ENCODE results near the gene DNAI7. TPM values are rescaled to one million over a fixed set of nuclear protein-coding genes. Genes with fewer than 3 reads are reported as not detected.

The DNAI7 gene
- total RNA-seq, 1 donor from 2014 or later: 2.3 TPM

GRCh38 chr12:25186038-25186787, 8.7 kb downstream of the DNAI7 start:
- no peak for DNase-seq (ENCODE audit: missing footprints)
- intact Hi-C loops (cut with DNase I): no loop called here
- ATAC-seq: no peak

DNA sequence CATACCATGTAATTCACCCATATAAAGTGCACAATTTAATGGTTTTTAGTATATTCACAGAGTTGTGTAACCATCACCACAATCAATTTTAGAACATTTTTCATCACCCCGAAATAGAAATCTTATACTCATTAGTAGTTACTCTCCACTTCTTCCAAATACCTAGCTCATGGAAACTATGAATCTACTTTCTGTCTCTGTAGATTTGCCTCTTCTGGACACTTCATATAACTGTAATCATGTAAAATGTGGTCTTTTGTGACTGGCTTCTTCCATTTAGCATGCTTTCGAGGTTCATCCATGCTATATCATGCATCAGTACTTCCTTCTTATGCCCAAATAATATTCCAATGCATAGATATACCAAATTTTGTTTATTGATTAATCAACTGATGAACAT, 10.8 kb downstream of the DNAI7 start:
- no peak for DNase-seq (ENCODE audit: missing footprints)

DNA sequence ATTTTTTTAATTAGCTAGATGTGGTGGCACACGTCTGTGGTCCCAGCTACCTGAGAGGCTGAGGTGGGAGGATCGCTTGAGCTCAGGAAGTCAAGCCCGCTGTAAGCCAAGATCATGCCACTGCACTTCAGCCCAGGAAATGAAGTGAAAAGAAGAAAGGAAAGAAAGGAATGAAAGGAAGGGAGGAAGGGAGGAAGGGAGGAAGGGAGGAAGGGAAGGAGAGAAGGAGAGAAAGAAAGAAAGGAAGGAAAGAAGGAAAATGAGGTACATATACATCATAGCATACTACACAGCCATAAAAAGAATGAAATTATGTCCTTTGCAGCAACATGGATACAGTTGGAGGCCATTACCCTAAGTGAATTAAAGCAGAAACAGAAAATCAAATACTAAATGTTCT, 12.2 kb downstream of the DNAI7 start:
- no peak for ATAC-seq
- intact Hi-C loops (cut with DNase I): no loop called here
- no peak for DNase-seq (ENCODE audit: missing footprints)

More for the DNA sequence above, 10.8 kb downstream of the DNAI7 start:
- ATAC-seq: no peak
- intact Hi-C loops (cut with DNase I): no loop called here

DNA sequence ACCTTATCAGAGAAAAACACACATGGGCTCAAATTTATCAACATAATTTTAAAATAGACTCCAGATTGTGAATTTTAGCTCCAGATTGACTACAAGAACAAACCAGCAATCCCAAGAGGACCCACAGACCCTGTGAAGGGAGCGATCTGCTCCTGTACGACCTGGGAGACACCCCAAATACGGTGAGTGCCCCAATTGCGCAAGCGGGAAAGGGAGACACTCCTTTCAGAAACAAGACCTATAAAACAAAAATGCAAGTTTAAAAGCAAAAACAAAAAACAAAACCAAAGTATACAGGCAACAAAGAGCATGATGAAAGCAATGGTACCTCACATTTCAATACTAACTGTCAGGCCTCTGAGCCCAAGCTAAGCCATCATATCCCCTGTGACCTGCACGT, 32.1 kb downstream of the DNAI7 start:
- intact Hi-C loops (cut with DNase I): no loop called here
- ATAC-seq (no peak), DNase-seq (ENCODE audit: missing footprints) (no peak)

GRCh38 chr12:25156061-25156460, 38.9 kb downstream of the DNAI7 start:
- DNase-seq (ENCODE audit: missing footprints) (no peak), ATAC-seq (no peak)
- intact Hi-C loops (cut with DNase I): no loop called here

DNA sequence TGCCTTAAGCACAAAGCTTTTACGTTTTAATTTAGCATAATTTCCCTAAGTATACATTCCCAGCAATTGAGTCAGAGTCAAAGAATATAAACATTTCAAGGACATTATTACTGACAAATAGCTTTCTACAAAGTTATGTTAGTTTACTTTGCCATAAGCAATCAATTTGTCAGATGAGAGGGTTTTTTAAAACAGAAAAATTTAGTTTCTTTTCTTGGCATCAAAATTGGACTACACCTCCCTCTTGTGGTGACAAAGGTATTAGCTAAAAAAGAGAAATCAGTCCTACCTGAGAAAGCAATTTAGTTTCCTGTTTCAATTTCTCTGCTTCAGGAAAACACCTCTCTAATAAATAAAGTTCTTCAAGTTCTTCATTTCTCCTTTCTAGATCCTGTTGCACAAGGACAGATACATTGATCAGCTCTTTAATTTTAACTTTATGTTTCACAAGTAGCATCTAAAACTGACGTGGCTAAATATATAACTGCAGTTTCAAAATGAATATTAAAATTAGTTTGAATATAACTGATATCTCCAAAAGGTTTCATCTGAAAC, 39.9 kb downstream of the DNAI7 start:
- intact Hi-C loops (cut with DNase I): no loop called here
- DNase-seq (ENCODE audit: missing footprints) (no peak), ATAC-seq (no peak)

DNA sequence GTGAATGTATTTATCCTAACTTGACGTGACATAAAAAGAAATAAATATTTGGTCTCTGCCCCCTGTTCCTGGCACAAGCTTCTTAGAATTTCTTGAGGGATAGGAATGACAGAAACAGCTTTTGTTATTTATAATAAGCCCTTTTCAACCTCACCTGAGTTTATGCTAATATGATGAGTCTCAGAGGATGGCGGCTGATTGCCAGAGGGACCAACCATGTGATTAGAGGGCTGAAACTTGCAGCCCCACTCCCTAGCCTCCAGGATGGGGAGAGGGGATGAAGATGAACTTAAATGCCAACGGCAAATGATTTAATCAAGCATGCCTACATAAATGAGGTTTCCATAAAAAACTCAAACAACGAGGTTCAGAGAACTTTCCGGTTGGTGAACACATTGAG, 42.9 kb downstream of the DNAI7 start:
- no peak for DNase-seq (ENCODE audit: missing footprints)
- ATAC-seq: no peak
- intact Hi-C loops (cut with DNase I): no loop called here

DNA sequence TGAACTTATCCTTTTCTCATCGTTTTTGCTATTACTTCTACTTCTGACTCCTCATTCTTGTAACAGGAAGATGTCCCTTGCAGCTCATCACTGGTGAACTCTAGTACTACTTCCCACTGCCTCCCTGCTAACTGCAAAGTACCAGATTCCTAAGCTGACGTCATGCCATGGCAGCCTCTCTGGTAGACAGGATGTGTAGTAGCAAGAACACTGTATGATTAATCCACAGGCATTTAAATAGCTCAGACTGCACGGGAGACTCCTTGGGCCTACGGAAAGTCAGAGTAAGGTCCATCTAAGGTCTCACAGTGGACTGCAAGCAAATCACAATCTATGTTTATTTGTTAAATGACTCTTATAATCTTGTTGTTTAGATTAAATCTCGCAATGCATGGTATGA, 43.5 kb downstream of the DNAI7 start:
- DNase-seq (ENCODE audit: missing footprints) (no peak), ATAC-seq (peak; percentile 31)
- intact Hi-C loops (cut with DNase I): no loop called here

DNA sequence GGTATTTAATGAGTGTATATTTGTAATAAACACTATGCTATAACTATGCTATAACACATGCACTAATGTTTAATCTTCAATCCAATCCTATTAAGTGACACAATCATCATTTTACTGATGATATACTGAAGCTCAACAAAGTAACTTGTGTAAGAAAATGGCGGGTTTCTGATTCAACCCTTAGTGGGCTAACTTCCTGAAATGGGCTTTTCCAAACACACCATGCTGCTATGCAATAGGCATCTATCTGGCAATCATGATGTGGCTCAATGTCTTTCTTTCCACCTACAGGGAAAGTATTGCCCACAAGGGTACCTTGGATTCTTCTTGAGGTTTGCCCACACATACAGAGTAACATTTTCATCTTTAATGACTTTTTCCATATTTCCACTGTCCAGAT, 48.3 kb downstream of the DNAI7 start:
- no peak for DNase-seq (ENCODE audit: missing footprints)
- intact Hi-C loops (cut with DNase I): no loop called here
- ATAC-seq: no peak

DNA sequence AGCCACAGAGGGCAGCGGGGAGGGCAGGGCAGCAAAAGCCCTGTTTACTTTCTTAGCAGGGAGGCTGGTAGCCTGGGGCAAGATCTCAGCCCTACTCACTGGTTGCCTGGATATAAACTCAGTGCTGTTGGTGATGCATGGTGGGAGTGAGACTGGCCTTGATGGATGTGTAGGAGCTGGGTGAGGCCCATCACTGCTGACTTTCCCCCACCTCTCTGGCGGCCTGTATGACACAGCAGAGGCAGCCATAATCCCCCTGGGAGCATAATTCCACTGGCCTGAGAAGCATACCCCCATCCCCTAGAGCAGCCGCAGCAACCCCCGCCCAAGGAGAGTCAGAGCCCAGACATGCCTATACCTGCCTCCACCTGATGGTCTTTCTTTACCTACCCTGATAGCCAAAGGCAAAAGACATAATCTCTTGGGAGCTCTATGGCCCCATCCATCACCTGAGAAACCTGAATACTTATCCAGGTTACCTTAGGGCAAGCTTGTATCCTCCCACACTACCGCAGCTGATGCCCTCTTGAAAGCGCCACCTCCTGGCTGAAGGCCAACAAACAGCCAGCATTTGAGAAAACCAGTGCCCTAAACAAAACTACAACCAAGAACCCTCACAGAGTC, 59.3 kb downstream of the DNAI7 start:
- intact Hi-C loops (cut with DNase I): no loop called here
- no peak for DNase-seq (ENCODE audit: missing footprints)
- no peak for ATAC-seq

DNA sequence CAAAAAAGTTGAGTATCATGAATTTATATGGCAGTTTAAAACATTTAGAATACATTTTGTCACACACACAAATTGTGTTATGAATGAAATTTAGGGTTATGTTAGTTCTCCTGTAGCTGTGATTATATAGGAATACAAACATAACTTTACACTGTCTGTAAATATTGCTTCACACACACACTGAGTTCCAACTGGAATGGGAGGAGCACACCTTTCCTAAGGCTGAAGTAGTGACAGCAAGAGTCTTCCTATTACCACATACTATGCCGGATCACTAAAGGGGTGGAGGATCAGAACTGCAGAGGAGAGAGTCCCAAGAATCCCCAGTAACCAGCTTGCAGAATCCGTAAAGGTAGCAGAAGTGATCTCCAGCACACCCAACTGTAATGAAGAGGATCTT, 63.7 kb downstream of the DNAI7 start:
- DNase-seq (ENCODE audit: missing footprints) (no peak), ATAC-seq (no peak)
- intact Hi-C loops (cut with DNase I): loop anchor here (1.0 kb wide), 1 partner anchor 140 kb away; no protein-coding TSS in a partner anchor

DNA sequence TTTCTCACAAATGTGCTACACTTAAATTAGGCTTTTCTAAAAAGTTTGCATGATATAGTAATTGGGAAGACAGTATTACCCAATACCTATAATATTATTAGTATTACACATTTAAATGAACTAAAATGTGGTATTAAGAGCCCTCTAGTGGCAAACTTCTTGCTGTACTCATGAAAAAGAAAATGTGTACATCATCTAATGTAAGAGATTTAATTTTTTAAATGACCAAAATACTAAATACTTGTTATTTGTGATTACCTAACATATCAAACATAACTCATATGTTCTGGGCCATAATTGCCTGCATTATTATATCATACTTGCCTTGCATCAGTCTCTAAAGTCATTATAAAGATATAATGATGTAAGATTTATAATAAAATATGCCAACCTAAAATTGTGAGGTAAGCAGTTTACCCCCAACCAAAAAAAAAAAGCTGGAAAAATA, 64.2 kb downstream of the DNAI7 start:
- no peak for DNase-seq (ENCODE audit: missing footprints)
- intact Hi-C loops (cut with DNase I): loop anchor here (1.0 kb wide), 1 partner anchor 139 kb away; no protein-coding TSS in a partner anchor
- no peak for ATAC-seq

- intact Hi-C loops (cut with DNase I): no loop called here
- no peak for DNase-seq (ENCODE audit: missing footprints)
- no peak for ATAC-seq
Observed at GRCh38 chr12:25126746-25127145, 68.2 kb downstream of the DNAI7 start.

DNA sequence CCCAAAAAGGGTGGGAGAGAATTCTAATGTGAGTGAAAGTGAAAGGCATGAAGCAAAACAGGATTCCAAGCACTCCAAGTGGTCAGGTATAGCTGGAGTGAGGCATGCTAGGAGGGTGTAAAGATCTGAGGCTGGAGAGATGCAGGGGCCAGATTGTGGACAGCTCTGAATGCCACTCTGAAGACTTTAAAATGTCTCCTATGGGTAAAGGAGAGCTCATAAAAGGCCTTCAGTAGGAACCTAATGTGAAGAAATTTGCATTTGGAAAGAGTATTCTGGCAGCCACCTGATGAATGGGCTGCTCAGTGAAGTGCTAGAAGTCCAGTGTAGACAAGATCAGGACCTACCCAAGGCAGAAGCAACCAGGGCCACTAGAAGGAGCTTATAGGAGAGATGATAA, 68.9 kb downstream of the DNAI7 start:
- intact Hi-C loops (cut with DNase I): no loop called here

DNA sequence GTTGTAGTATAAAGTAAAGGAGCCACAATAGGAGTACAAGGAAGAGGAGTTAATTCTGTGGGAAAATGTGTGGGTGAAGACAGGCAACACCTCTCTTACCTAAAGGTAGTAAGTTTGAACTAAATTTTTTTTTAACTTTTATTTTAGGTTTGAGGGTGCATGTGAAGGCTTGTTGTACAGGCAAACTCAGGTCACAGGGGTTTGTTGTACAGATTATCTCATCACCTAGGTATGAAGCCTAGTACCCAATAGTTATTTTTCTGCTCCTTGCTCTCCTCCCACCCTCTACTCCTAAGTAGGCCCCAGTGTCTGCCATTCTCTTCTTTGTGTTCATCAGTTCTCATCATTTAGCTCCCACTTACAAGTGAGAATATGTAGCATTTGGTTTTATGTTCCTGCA, 70.5 kb downstream of the DNAI7 start:
- DNase-seq (ENCODE audit: missing footprints) (no peak), ATAC-seq (no peak)
- intact Hi-C loops (cut with DNase I): no loop called here

More for the DNA sequence above, 68.9 kb downstream of the DNAI7 start:
- ATAC-seq (no peak), DNase-seq (ENCODE audit: missing footprints) (no peak)

DNA sequence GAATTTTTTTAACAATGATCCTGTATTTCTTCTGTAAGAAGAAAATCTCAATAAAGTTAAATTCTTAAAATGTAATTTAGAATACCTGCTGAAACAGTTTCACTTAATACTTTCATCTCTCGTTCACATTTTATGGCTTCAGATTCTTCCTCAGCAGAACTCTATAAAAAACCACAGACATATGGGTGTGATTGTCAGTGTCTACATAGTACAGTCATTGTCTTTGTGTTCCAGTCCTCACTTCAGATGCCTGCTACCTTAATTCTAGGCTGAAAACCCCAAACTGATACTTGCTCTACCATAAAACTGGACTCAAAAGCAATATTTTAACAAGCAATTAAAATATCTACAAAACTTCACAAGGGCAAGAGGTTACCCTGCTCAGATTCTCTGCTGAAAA, 71.8 kb downstream of the DNAI7 start:
- DNase-seq (ENCODE audit: missing footprints): no peak
- ATAC-seq: no peak
- intact Hi-C loops (cut with DNase I): no loop called here

- intact Hi-C loops (cut with DNase I): no loop called here
- ATAC-seq (no peak), DNase-seq (ENCODE audit: missing footprints) (no peak)
Observed at GRCh38 chr12:25121916-25122315, 73.0 kb downstream of the DNAI7 start.

GRCh38 chr12:25121110-25121509, 73.8 kb downstream of the DNAI7 start:
- ATAC-seq (no peak), DNase-seq (ENCODE audit: missing footprints) (no peak)
- intact Hi-C loops (cut with DNase I): no loop called here

DNA sequence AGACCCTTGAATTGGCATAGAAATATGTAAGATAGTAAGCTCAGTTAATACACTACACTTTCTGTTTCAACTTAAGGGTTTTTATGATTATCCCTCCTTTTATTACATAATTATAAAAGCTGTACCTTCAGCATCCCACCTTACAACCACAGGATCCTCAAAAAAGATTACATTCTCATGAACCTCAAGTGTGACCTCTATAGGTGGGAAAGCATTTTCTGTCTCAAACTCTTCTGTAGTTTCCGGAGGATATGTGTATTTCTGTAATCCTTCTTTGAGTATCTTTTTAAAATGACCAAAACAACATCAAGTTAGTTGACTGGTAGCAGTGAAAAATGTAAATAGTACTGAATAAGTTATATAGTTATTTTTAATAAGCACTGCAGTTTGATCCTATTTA, 75.9 kb downstream of the DNAI7 start:
- intact Hi-C loops (cut with DNase I): no loop called here
- ATAC-seq: no peak
- DNase-seq (ENCODE audit: missing footprints): no peak

- ATAC-seq: no peak
- intact Hi-C loops (cut with DNase I): no loop called here
- no peak for DNase-seq (ENCODE audit: missing footprints)
Observed at GRCh38 chr12:25115677-25116076, 79.3 kb downstream of the DNAI7 start.
